Measurements from ENCODE around the gene ESYT3. TPM values are rescaled to one million over a fixed set of nuclear protein-coding genes. Genes with fewer than 3 reads are reported as not detected.

ESYT3 gene
- total RNA-seq, 1 donor from 2014 or later = 40.3 TPM

DNA sequence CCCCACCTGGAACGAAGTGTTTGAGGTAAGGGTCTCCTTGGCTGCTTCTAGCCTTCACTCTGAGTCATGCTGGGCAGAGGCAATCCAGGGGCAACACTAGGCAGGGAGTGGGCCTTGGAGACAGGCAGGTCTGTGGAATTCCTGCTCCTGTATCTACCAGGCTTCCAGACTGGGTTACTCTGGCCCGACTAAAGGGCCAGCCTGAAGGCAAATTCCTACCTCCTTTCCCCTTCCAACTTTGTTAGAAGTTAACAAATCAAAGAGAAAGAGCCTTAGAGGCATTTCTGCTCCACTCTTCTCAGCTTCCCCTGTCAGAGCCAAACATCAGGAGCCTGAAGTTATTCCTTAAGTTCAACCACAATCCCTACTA lies 30.1 kb downstream of the ESYT3 start:
- Histone ChIP-seq H3K4me1 (no peaks in the 10 kb centered on the region), H3K9me3 (no peaks in the 10 kb centered on the region), H3K36me3 (peaks cover 24% of the 10 kb centered on the region), H3K27me3 (ENCODE audit: low read depth) (no peaks in the 10 kb centered on the region), H3K4me3 (no peak overlapping the region), H3K27ac (no peak overlapping the region)
- ATAC-seq (no peak), DNase-seq (no peak)
- TF ChIP-seq, protein P1, sequence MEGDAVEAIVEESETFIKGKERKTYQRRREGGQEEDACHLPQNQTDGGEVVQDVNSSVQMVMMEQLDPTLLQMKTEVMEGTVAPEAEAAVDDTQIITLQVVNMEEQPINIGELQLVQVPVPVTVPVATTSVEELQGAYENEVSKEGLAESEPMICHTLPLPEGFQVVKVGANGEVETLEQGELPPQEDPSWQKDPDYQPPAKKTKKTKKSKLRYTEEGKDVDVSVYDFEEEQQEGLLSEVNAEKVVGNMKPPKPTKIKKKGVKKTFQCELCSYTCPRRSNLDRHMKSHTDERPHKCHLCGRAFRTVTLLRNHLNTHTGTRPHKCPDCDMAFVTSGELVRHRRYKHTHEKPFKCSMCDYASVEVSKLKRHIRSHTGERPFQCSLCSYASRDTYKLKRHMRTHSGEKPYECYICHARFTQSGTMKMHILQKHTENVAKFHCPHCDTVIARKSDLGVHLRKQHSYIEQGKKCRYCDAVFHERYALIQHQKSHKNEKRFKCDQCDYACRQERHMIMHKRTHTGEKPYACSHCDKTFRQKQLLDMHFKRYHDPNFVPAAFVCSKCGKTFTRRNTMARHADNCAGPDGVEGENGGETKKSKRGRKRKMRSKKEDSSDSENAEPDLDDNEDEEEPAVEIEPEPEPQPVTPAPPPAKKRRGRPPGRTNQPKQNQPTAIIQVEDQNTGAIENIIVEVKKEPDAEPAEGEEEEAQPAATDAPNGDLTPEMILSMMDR (IDR thresholded peaks at IDR 0.05) = no peak
- intact Hi-C loops (cut with DNase I) = no loop called here

DNA sequence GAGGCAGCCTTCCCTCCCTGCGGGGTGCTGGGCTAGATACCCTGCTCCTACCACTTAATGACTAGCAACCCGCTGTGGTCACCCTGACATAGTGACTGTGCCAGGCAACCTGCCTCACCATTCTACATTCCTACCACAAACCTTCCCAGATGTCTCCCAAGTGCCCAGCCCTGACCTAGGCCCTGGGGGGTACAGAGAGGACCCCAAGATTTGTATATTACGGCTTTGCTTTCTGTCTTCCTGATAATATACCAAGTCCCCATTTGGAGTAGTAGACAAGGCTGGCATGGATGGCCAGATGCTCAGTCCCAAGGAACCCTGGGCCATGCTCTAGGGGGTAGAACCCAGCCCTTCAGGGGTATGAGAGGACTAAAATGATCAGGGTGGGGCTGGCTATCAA lies 31.0 kb downstream of the ESYT3 start:
- DNase-seq = no peak

DNA sequence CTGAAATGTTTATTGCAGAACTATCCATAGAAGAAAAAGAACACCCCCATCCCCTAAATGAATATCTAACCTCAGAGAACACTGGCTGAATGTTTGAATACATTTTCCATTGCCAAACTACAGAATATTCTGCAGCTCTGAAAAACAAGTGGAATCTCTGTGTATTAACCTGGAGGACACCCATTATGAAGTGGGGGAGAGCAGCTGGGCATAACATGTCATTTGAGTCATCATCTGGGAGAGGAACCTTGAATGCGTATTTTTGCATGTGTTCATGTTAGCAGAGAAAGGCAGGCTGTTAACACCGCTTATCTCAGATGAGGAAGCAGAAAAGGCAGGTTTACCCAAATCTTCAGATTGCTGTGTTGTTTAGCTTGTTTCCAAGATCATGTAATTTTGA lies 31.5 kb downstream of the ESYT3 start:
- intact Hi-C loops (cut with DNase I) = no loop called here
- TF ChIP-seq, protein P1 (IDR thresholded peaks at IDR 0.05) = no peak
- Histone ChIP-seq H3K4me3 (no peak overlapping the region), H3K27me3 (ENCODE audit: low read depth) (no peaks in the 10 kb centered on the region), H3K27ac (no peak overlapping the region), H3K9me3 (no peaks in the 10 kb centered on the region), H3K4me1 (no peaks in the 10 kb centered on the region), H3K36me3 (peaks cover 24% of the 10 kb centered on the region)
- no peak for DNase-seq
- ATAC-seq = no peak

More for the DNA sequence above, 31.0 kb downstream of the ESYT3 start:
- H3K4me3 ChIP-seq = no peak overlapping the region
- no peak overlapping the region for H3K27ac ChIP-seq
- H3K9me3 ChIP-seq = no peaks in the 10 kb centered on the region
- ATAC-seq = no peak
- H3K4me1 ChIP-seq = no peaks in the 10 kb centered on the region
- intact Hi-C loops (cut with DNase I) = no loop called here
- TF ChIP-seq, protein P1 (IDR thresholded peaks at IDR 0.05) = no peak
- H3K27me3 ChIP-seq (ENCODE audit: low read depth) = no peaks in the 10 kb centered on the region
- peaks cover 24% of the 10 kb centered on the region for H3K36me3 ChIP-seq

DNA sequence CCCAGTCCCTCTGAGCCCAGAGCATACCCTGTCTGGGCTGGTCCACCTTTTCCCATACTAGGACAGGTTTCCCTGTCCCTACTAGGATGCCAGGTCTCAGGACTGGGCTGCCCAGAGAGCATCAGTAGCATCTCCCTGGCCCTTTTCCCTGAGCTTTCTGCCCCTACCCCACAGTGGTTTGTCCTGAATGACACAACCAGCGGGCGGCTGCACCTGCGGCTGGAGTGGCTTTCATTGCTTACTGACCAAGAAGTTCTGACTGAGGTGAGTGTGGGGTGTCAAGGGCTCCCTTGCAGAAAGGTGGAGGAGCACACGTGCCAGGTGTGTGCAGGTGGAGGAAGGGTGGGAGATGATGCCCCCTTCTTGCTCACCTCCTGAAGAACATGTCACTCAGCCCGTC lies 33.5 kb downstream of the ESYT3 start:
- peaks cover 3% of the 10 kb centered on the region for H3K4me1 ChIP-seq
- intact Hi-C loops (cut with DNase I) = no loop called here
- no peak overlapping the region for H3K4me3 ChIP-seq
- ATAC-seq = no peak
- H3K27ac ChIP-seq = no peak overlapping the region
- no peaks in the 10 kb centered on the region for H3K27me3 ChIP-seq (ENCODE audit: low read depth)
- peaks cover 24% of the 10 kb centered on the region for H3K36me3 ChIP-seq
- H3K9me3 ChIP-seq = no peaks in the 10 kb centered on the region
- TF ChIP-seq, protein P1 (IDR thresholded peaks at IDR 0.05) = no peak
- no peak for DNase-seq

DNA sequence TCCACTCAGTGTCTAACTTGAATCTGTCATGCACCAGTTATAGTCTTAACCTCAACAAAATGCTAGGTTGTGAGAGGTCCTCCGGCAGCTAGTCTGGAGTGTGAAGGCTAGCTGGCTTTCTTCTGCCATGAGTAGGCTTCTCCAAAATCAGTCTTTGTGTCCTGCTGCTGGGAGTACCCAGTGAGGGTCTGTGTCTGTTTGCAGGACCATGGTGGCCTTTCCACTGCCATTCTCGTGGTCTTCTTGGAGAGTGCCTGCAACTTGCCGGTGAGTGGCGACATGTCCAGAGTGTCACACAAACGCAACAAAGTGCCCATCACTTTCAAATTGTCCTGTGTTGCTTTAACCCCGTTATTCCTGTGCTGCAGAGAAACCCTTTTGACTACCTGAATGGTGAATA lies 34.0 kb downstream of the ESYT3 start:
- Histone ChIP-seq H3K36me3 (peaks cover 24% of the 10 kb centered on the region), H3K27me3 (ENCODE audit: low read depth) (no peaks in the 10 kb centered on the region), H3K27ac (peak overlapping the region; percentile 65), H3K4me3 (no peak overlapping the region), H3K4me1 (peaks cover 8% of the 10 kb centered on the region), H3K9me3 (no peaks in the 10 kb centered on the region)
- intact Hi-C loops (cut with DNase I) = no loop called here
- no peak for ATAC-seq
- DNase-seq = no peak
- TF ChIP-seq, protein P1 (IDR thresholded peaks at IDR 0.05) = no peak

DNA sequence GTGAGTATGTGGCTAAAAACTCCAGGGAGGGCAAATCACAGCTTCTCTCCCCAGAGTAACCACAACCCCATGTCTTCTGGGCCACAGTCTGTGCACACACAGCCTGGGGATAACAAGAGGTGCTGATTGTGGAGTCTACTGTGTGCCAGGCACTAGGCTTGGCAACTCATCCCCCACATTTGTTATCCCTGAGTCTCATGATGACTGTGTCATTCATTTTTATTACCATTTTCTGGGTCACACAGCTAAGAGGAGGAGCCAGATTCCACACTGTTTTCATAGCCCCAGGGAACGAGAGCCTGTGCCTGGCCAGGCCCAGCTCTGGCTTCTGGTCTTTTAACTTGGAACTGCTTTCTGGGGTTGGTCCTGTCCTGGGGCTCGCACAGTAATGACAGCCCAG lies 34.5 kb downstream of the ESYT3 start:
- peak overlapping the region; percentile 65 for H3K27ac ChIP-seq

More for the DNA sequence above, 34.5 kb downstream of the ESYT3 start:
- Histone ChIP-seq H3K9me3 (no peaks in the 10 kb centered on the region), H3K27me3 (ENCODE audit: low read depth) (no peaks in the 10 kb centered on the region), H3K4me3 (no peak overlapping the region), H3K36me3 (peaks cover 24% of the 10 kb centered on the region), H3K4me1 (peaks cover 12% of the 10 kb centered on the region)
- DNase-seq (peak; percentile 6), ATAC-seq (no peak)
- TF ChIP-seq, protein P1 (IDR thresholded peaks at IDR 0.05) = no peak
- intact Hi-C loops (cut with DNase I) = no loop called here
